WTC11 (cell line): ENCODE data around the gene NRXN3. TPM values are rescaled to one million over a fixed set of nuclear protein-coding genes. Genes with fewer than 3 reads are reported as not detected.

ENCODE experiments used
- ATAC-seq: fragments of 200-7000 bp; cut with Tn5 transposase; 2 replicates; pipeline ENCODE4 v1.10.0; 2021; ENCODE audit warnings: mild to moderate bottlenecking, moderate library complexity
- CTCF ChIA-PET: fragments of 300-600 bp; sonication (Branson Sonifier 250); formaldehyde crosslinking; loops from one replicate; lab custom pipeline; 2021; ENCODE audit warnings: antibody characterized with exemption; lab: Charles Lee
- POLR2A ChIA-PET: fragments of 350-600 bp; sonication (Branson Sonifier 250); formaldehyde crosslinking; loops from one replicate; lab custom pipeline; 2021; ENCODE audit warnings: antibody characterized with exemption; lab: Charles Lee
- DNase-seq: peaks from one replicate; pipeline ENCODE4 v3.0.0; 2021; ENCODE audit warnings: low spot score
- H3K27ac Mint-ChIP-seq: 2 replicates; pipeline ENCODE4 v1.8.0; 2021; ENCODE audit warnings: mixed read lengths
- H3K27me3 Mint-ChIP-seq: 2 replicates; pipeline ENCODE4 v1.8.0; 2021; ENCODE audit warnings: low read depth, mild to moderate bottlenecking, moderate library complexity, mixed read lengths
- H3K36me3 Mint-ChIP-seq: 2 replicates; pipeline ENCODE4 v1.8.0; 2021; ENCODE audit warnings: mixed read lengths
- H3K4me1 Mint-ChIP-seq: 2 replicates; pipeline ENCODE4 v1.8.0; 2022; ENCODE audit warnings: mixed read lengths
- H3K4me3 Mint-ChIP-seq: 2 replicates; pipeline ENCODE4 v1.8.0; 2021; ENCODE audit warnings: mild to moderate bottlenecking, moderate library complexity, mixed read lengths
- H3K9me3 Mint-ChIP-seq: 2 replicates; pipeline ENCODE4 v1.8.0; 2021; ENCODE audit warnings: mixed read lengths
- ATF1 ChIP-seq: sonication (generic); formaldehyde crosslinking; IDR thresholded peaks from 2 replicates; pipeline ENCODE4 v1.8.1; 2023; ENCODE audit warnings: mild to moderate bottlenecking, moderate library complexity, missing genetic modification reagents
- CBFB ChIP-seq: sonication (generic); formaldehyde crosslinking; IDR thresholded peaks from 2 replicates; pipeline ENCODE4 v1.8.1; 2022; ENCODE audit warnings: mild to moderate bottlenecking, low read depth, missing genetic modification reagents
- FOXK1 ChIP-seq: sonication (generic); formaldehyde crosslinking; IDR thresholded peaks from 2 replicates; pipeline ENCODE4 v1.8.0; 2022; ENCODE audit warnings: mild to moderate bottlenecking, moderate library complexity, missing genetic modification reagents
- HMGA2 ChIP-seq: fragments of 250-450 bp; sonication (Bioruptor Pico); IDR thresholded peaks from 2 replicates; pipeline ENCODE4 v1.4.0; 2021; ENCODE audit warnings: mild to moderate bottlenecking, moderate library complexity
- KAT7 ChIP-seq: sonication (generic); formaldehyde crosslinking; IDR thresholded peaks from 2 replicates; pipeline ENCODE4 v1.8.1; 2023; ENCODE audit warnings: missing genetic modification reagents, mild to moderate bottlenecking, borderline replicate concordance
- NFE2L1 ChIP-seq: sonication (generic); formaldehyde crosslinking; IDR thresholded peaks from 2 replicates; pipeline ENCODE4 v1.8.1; 2023; ENCODE audit warnings: missing genetic modification reagents
- NFYB ChIP-seq: sonication (generic); formaldehyde crosslinking; conservative IDR thresholded peaks from 2 replicates; pipeline ENCODE4 v1.8.0; 2022; ENCODE audit warnings: low read depth, missing genetic modification reagents
- RELA ChIP-seq: sonication (generic); formaldehyde crosslinking; IDR thresholded peaks from 2 replicates; pipeline ENCODE4 v1.8.1; 2022; ENCODE audit warnings: missing genetic modification reagents, mild to moderate bottlenecking, borderline replicate concordance
- SMAD4 ChIP-seq: sonication (generic); formaldehyde crosslinking; IDR thresholded peaks from 2 replicates; pipeline ENCODE4 v1.8.0; 2022; ENCODE audit warnings: mild to moderate bottlenecking, missing genetic modification reagents
- TCF7 ChIP-seq: sonication (generic); formaldehyde crosslinking; IDR thresholded peaks from 2 replicates; pipeline ENCODE4 v1.8.0; 2022; ENCODE audit warnings: mild to moderate bottlenecking, low read depth, missing genetic modification reagents, moderate library complexity
- ZNF138 ChIP-seq: sonication (generic); formaldehyde crosslinking; conservative IDR thresholded peaks from 2 replicates; pipeline ENCODE4 v1.8.1; 2022; ENCODE audit warnings: mild to moderate bottlenecking, moderate library complexity, missing genetic modification reagents
- ZNF671 ChIP-seq: fragments of 250-450 bp; sonication (Bioruptor Pico); IDR thresholded peaks from 2 replicates; pipeline ENCODE4 v1.8.0; 2021; ENCODE audit warnings: mild to moderate bottlenecking
- total RNA-seq: library from RNA; stranded (reverse); gene quantifications from 3 replicates; pipeline ENCODE4 v1.2.3, GENCODE V29; 2021
- TF ChIP-seq, protein P1 (sequence below): fragments of 250-450 bp; sonication (Bioruptor Pico); IDR thresholded peaks from 2 replicates; pipeline ENCODE4 v1.9.0; 2021; ENCODE audit warnings: mild to moderate bottlenecking, borderline replicate concordance
- TF ChIP-seq, protein P2 (sequence below): fragments of 250-450 bp; sonication (Bioruptor Pico); conservative IDR thresholded peaks from 2 replicates; pipeline ENCODE4 v1.9.0; 2021; ENCODE audit warnings: mild to moderate bottlenecking
- TF ChIP-seq, protein P3 (sequence below): sonication (generic); formaldehyde crosslinking; IDR thresholded peaks from 2 replicates; pipeline ENCODE4 v1.8.1; 2023; ENCODE audit warnings: mild to moderate bottlenecking, missing genetic modification reagents, borderline replicate concordance
- TF ChIP-seq, protein P4 (sequence below): sonication (generic); formaldehyde crosslinking; IDR thresholded peaks from 2 replicates; pipeline ENCODE4 v1.8.1; 2022; ENCODE audit warnings: missing genetic modification reagents, borderline replicate concordance
- TF ChIP-seq, protein P5 (sequence below): sonication (generic); formaldehyde crosslinking; conservative IDR thresholded peaks from 2 replicates; pipeline ENCODE4 v1.8.1; 2023; ENCODE audit warnings: mild to moderate bottlenecking, low read depth, missing genetic modification reagents, moderate library complexity
- TF ChIP-seq, protein P6 (sequence below): sonication (generic); formaldehyde crosslinking; IDR thresholded peaks from 2 replicates; pipeline ENCODE4 v1.8.1; 2023; ENCODE audit warnings: mild to moderate bottlenecking, missing genetic modification reagents, moderate library complexity
- TF ChIP-seq, protein P7 (sequence below): fragments of 250-450 bp; sonication (Bioruptor Pico); IDR thresholded peaks from 2 replicates; pipeline ENCODE4 v2.1.2; 2022; ENCODE audit warnings: mild to moderate bottlenecking, moderate library complexity

The NRXN3 gene
- total RNA-seq, 1 experiment from 2014 or later = 3.0 TPM

DNA sequence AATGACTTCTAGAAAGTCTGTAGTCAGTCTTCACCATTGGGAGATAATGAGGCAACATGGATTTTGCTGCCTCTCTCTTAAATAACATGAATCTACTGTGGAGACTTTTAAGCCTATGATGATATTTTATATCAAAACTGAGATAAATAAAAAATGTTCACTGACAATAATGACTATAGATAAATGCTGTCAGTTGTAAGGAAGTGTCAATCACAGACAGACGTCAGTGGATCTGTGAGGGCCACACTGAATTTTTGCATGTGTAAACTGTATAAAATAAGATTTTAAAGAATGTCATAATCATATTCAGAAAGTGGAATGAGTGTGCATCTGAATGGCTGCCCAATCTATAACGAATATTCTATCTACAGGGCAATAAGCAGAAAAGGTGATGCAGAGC lies 364.0 kb downstream of the NRXN3 start (continued):
- TF ChIP-seq, protein P1, sequence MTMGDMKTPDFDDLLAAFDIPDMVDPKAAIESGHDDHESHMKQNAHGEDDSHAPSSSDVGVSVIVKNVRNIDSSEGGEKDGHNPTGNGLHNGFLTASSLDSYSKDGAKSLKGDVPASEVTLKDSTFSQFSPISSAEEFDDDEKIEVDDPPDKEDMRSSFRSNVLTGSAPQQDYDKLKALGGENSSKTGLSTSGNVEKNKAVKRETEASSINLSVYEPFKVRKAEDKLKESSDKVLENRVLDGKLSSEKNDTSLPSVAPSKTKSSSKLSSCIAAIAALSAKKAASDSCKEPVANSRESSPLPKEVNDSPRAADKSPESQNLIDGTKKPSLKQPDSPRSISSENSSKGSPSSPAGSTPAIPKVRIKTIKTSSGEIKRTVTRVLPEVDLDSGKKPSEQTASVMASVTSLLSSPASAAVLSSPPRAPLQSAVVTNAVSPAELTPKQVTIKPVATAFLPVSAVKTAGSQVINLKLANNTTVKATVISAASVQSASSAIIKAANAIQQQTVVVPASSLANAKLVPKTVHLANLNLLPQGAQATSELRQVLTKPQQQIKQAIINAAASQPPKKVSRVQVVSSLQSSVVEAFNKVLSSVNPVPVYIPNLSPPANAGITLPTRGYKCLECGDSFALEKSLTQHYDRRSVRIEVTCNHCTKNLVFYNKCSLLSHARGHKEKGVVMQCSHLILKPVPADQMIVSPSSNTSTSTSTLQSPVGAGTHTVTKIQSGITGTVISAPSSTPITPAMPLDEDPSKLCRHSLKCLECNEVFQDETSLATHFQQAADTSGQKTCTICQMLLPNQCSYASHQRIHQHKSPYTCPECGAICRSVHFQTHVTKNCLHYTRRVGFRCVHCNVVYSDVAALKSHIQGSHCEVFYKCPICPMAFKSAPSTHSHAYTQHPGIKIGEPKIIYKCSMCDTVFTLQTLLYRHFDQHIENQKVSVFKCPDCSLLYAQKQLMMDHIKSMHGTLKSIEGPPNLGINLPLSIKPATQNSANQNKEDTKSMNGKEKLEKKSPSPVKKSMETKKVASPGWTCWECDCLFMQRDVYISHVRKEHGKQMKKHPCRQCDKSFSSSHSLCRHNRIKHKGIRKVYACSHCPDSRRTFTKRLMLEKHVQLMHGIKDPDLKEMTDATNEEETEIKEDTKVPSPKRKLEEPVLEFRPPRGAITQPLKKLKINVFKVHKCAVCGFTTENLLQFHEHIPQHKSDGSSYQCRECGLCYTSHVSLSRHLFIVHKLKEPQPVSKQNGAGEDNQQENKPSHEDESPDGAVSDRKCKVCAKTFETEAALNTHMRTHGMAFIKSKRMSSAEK (CRISPR knock-in tag) = no peak
- TF ChIP-seq, protein P2, sequence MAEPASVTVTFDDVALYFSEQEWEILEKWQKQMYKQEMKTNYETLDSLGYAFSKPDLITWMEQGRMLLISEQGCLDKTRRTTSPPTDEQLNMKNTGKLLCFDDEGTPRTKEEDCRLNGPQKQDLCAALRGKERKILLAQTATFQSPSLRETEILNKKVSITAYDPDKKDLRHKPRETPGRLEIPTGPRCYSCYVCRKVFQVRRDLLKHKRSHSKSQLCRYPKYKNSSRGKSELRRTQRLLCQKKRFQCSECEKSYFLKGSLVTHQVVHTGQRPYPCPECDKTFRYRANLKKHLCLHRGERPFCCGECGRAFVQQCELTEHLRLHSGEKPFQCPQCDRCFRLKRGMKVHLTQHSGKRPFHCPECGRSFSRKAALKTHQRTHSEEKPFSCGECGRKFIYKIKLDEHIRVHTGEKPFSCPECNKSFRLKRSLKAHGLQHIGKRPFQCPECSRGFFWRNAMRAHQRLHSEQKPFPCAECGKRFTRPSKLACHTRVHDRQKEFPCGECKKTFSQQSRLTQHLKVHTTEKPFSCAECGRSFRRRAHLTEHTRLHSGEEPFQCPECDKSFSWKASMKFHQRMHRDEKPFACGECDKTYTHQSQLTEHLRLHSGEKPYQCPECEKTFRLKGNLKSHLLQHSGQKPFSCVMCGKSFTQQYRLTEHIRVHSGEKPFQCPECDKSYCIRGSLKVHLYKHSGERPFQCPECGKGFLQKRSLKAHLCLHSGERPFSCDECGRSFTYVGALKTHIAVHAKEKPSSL (CRISPR knock-in tag) = no peak
- TF ChIP-seq TCF7 (CRISPR knock-in tag) = no peak

DNA sequence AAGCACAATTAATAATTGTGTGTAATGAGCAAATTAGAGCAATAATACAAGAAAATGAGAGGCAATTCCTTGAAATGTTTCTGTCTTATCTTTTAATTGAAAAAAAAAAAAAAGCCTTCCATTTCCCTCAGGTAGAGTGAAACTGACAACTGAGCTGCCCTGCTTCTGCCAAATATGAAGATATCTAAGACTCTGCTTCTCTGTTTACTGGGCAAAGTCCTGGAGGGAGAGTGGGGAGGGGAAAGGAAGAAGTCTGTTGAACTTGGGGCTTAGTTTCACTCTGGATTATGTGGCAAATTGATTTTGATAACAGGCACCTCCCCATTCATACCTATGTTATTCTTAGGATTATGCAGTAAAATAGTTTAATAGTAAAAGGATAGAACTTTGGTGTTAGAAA lies 364.9 kb downstream of the NRXN3 start:
- ChIA-PET CTCF (no interaction called here), POLR2A (no interaction called here)
- no peaks in the 10 kb centered on the region for H3K4me1 Mint-ChIP-seq
- no peak overlapping the region for H3K27ac Mint-ChIP-seq
- H3K9me3 Mint-ChIP-seq = peaks cover 3% of the 10 kb centered on the region; the same call in 1 of the 2 replicates
- H3K27me3 Mint-ChIP-seq = no peaks in the 10 kb centered on the region; the same call in 1 of the 2 replicates
- no peak for ATAC-seq
- DNase-seq = no peak
- no peak overlapping the region for H3K4me3 Mint-ChIP-seq
- no peaks in the 10 kb centered on the region for H3K36me3 Mint-ChIP-seq
- TF ChIP-seq ZNF138 (CRISPR knock-in tag) (no peak), HMGA2 (no peak), RELA (CRISPR knock-in tag) (no peak), ZNF671 (CRISPR knock-in tag) (no peak), ATF1 (CRISPR knock-in tag) (no peak), FOXK1 (CRISPR knock-in tag) (no peak), SMAD4 (CRISPR knock-in tag) (no peak), KAT7 (CRISPR knock-in tag) (no peak), CBFB (no peak), NFE2L1 (CRISPR knock-in tag) (no peak), NFYB (no peak)
- TF ChIP-seq, protein P3, sequence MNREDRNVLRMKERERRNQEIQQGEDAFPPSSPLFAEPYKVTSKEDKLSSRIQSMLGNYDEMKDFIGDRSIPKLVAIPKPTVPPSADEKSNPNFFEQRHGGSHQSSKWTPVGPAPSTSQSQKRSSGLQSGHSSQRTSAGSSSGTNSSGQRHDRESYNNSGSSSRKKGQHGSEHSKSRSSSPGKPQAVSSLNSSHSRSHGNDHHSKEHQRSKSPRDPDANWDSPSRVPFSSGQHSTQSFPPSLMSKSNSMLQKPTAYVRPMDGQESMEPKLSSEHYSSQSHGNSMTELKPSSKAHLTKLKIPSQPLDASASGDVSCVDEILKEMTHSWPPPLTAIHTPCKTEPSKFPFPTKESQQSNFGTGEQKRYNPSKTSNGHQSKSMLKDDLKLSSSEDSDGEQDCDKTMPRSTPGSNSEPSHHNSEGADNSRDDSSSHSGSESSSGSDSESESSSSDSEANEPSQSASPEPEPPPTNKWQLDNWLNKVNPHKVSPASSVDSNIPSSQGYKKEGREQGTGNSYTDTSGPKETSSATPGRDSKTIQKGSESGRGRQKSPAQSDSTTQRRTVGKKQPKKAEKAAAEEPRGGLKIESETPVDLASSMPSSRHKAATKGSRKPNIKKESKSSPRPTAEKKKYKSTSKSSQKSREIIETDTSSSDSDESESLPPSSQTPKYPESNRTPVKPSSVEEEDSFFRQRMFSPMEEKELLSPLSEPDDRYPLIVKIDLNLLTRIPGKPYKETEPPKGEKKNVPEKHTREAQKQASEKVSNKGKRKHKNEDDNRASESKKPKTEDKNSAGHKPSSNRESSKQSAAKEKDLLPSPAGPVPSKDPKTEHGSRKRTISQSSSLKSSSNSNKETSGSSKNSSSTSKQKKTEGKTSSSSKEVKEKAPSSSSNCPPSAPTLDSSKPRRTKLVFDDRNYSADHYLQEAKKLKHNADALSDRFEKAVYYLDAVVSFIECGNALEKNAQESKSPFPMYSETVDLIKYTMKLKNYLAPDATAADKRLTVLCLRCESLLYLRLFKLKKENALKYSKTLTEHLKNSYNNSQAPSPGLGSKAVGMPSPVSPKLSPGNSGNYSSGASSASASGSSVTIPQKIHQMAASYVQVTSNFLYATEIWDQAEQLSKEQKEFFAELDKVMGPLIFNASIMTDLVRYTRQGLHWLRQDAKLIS (CRISPR knock-in tag) = no peak
- TF ChIP-seq, protein P4, sequence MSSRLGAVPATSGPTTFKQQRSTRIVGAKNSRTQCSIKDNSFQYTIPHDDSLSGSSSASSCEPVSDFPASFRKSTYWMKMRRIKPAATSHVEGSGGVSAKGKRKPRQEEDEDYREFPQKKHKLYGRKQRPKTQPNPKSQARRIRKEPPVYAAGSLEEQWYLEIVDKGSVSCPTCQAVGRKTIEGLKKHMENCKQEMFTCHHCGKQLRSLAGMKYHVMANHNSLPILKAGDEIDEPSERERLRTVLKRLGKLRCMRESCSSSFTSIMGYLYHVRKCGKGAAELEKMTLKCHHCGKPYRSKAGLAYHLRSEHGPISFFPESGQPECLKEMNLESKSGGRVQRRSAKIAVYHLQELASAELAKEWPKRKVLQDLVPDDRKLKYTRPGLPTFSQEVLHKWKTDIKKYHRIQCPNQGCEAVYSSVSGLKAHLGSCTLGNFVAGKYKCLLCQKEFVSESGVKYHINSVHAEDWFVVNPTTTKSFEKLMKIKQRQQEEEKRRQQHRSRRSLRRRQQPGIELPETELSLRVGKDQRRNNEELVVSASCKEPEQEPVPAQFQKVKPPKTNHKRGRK (CRISPR knock-in tag) = no peak
- TF ChIP-seq, protein P5, sequence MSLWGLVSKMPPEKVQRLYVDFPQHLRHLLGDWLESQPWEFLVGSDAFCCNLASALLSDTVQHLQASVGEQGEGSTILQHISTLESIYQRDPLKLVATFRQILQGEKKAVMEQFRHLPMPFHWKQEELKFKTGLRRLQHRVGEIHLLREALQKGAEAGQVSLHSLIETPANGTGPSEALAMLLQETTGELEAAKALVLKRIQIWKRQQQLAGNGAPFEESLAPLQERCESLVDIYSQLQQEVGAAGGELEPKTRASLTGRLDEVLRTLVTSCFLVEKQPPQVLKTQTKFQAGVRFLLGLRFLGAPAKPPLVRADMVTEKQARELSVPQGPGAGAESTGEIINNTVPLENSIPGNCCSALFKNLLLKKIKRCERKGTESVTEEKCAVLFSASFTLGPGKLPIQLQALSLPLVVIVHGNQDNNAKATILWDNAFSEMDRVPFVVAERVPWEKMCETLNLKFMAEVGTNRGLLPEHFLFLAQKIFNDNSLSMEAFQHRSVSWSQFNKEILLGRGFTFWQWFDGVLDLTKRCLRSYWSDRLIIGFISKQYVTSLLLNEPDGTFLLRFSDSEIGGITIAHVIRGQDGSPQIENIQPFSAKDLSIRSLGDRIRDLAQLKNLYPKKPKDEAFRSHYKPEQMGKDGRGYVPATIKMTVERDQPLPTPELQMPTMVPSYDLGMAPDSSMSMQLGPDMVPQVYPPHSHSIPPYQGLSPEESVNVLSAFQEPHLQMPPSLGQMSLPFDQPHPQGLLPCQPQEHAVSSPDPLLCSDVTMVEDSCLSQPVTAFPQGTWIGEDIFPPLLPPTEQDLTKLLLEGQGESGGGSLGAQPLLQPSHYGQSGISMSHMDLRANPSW (CRISPR knock-in tag) = no peak
- TF ChIP-seq, protein P6, sequence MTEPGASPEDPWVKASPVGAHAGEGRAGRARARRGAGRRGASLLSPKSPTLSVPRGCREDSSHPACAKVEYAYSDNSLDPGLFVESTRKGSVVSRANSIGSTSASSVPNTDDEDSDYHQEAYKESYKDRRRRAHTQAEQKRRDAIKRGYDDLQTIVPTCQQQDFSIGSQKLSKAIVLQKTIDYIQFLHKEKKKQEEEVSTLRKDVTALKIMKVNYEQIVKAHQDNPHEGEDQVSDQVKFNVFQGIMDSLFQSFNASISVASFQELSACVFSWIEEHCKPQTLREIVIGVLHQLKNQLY (CRISPR knock-in tag) = no peak
- TF ChIP-seq, protein P7, sequence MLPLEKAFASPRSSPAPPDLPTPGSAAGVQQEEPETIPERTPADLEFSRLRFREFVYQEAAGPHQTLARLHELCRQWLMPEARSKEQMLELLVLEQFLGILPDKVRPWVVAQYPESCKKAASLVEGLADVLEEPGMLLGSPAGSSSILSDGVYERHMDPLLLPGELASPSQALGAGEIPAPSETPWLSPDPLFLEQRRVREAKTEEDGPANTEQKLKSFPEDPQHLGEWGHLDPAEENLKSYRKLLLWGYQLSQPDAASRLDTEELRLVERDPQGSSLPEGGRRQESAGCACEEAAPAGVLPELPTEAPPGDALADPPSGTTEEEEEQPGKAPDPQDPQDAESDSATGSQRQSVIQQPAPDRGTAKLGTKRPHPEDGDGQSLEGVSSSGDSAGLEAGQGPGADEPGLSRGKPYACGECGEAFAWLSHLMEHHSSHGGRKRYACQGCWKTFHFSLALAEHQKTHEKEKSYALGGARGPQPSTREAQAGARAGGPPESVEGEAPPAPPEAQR (CRISPR knock-in tag) = no peak
